GM12874 (cell line): ENCODE measurements around the gene SEMA7A.

Source experiments
- CTCF ChIP-seq: IDR thresholded peaks from 2 replicates; pipeline ENCODE4 v1.5.1; 2011; ENCODE audit warnings: low read depth, mild to moderate bottlenecking, control low read depth, low read length, moderate library complexity; ENCODE audit not compliant: insufficient read depth

The SEMA7A gene

GRCh38 chr15:74429781-74430400 is 3.9 kb downstream of the SEMA7A start:
- TF ChIP-seq CTCF, result no peak

- TF ChIP-seq CTCF, result no peak
These were observed 4.6 kb downstream of the SEMA7A start for GRCh38 chr15:74428970-74429780.

- no peak for TF ChIP-seq CTCF
These were observed 5.3 kb downstream of the SEMA7A start for GRCh38 chr15:74428442-74428787.

- no peak for TF ChIP-seq CTCF
These were observed 5.9 kb downstream of the SEMA7A start for GRCh38 chr15:74427607-74428441.

GRCh38 chr15:74426404-74427281 is 7.1 kb downstream of the SEMA7A start:
- no peak for TF ChIP-seq CTCF

GRCh38 chr15:74425630-74426029 is 8.1 kb downstream of the SEMA7A start:
- TF ChIP-seq CTCF, result no peak
